Left renal pelvis (tissue), 4 donors: ENCODE data around the gene DENND4C. TPM values are rescaled to one million over a fixed set of nuclear protein-coding genes. Genes with fewer than 3 reads are reported as not detected.
"Not testable (repeated sequence)": the region's sequence is repeated elsewhere in the genome, so short reads cannot be mapped to it uniquely, and the experiment has no call there.

Experiments used
- DNase-seq, 4 donors: peaks; one replicate each; pipeline ENCODE4 v3.0.0-alpha.2; 2013; ENCODE audit warnings: low read depth in 4 of 4, low spot score in 3 of 4
- polyA plus RNA-seq, 4 donors: library from polyadenylated mRNA; unstranded; fragments of 120-200 nt; gene quantifications; one replicate each; pipeline ENCODE4 v1.2.1, GENCODE V29; 2013; ENCODE audit not compliant: insufficient read length in 4 of 4

DENND4C gene
- polyA plus RNA-seq, 4 donors: 43.7 to 50.9 (median 47.1) TPM

DNA sequence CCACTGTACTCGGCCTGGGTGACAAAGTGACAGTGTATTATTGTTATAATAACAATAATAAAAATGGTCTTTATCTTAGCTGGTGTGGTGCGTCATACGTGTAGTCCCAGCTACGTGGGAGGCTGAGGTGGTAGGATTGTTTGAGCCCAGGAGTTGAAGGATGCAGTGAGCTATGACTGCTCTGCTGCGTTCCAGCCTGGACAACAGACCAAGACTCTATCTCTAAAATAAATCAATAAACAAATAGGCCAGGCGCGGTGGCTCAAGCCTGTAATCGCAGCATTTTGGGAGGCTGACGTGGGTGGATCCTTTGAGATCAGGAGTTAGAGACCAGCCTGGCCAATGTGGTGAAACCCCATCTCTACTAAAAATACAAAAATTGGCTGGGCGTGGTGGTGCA lies 9.2 kb upstream of the DENND4C start:
- DNase-seq: no peak

DNA sequence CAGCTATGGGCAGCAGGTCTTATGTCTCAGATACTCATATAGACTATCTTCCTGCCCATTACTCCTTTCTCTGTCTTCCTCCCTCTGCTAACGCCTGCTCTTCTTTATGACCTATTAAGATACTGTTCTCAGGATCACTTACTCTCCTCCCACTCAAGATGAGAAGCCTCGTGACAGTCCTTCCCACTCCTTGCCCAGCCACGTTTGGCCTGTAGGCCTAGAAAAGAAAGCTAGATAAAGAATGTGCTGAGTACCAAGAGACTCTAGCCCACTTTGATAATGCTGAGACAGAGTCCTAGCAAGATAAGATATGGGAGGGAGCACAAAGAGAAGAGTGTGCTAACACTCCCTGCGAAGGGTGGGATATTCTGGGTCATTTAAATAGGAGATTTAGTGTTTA lies 6.8 kb upstream of the DENND4C start:
- DNase-seq: no peak

DNA sequence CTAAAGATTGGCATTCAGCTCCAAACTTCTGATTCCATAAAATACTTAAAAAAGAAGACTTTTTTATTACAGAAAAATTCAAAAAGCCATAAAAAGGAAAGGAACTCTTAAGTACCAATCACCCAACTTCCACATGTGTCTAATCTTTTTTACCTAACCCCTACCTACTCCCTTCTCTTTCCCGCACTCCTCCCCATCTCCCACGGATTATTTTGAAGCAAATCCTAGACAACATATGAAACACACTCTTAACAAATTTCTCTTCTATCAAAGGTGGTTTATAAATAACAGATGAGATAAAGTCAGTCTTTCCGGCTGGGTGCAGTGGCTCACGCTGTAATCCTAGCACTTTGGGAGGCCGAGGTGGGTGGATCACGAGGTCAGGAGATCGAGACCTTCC lies 5.9 kb upstream of the DENND4C start:
- DNase-seq: no peak

DNA sequence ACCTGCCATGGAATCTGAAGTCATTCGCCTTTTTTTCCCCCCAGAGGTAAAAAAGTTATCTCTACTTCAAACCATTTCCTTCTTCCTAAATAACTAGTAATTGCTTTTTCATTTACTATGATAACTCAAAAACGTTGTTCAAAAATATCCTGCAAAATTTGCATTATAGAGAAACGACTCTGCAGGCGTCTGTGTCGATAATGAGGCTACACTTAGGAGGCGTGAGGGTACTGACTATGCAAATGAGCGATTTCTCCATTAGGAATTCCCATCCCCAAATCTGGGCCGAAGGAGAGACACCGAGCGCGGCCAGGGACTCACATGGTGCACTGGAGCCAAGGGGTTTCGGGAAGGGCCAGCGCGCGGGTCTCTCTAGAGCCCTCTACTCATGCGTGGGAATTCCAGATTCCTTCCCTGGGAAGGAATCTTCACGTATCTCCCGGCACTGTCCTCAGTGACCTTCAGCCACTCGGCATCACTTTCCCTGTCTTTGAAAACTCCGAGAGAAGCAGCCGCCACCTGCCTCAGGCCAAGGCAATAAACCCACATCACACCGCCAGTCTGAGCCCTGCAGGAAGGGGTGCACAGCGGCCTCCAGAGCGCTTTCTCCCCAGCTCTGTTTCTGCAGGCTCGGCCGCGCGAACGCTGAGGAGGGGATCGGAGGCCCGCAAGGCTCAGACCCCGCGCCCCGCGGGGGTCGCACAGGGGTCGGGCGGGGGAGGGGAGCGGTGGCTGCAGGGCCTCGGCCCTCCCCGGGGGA lies 718 bp upstream of the DENND4C start:
- DNase-seq: no peak

DNA sequence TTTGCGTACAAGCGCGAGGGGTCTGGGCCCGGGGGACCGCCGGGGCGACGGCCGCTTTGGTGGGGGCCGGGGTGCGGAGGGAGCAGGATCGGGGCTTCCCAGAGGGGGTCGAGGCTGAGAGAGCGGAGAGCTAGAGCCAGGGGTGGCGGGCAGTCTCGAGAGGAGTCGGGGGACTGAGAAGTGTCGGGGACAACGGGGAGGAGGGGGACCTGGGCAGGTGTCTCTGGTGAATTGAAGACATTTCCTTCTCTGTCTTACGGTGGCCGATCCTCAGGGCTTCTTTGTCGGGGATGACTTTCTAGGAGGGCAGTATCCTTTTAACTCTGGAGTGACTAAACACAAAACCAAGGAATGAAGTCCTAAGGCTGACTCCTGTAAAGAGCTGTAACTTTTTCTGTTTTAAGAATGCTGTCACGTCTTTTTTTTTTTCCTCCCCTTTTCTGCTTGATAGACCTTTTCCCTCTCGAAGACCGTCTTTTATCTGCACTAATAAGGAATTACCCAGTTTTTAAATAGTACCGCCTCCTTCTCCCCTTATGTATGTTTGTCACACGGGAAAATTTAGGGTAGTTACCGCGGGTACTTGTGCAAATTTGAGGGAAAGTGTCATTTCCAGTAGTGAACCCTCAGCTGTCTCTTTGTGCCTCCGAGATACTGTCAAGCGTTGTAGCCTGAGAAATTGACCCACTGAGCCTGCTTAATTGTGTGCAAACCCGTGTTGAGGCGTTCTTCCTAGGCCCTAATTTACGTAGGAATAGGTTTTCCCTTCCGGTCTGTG lies 822 bp downstream of the DENND4C start:
- DNase-seq: peak in 1 of 4 donors; percentile 12

DNA sequence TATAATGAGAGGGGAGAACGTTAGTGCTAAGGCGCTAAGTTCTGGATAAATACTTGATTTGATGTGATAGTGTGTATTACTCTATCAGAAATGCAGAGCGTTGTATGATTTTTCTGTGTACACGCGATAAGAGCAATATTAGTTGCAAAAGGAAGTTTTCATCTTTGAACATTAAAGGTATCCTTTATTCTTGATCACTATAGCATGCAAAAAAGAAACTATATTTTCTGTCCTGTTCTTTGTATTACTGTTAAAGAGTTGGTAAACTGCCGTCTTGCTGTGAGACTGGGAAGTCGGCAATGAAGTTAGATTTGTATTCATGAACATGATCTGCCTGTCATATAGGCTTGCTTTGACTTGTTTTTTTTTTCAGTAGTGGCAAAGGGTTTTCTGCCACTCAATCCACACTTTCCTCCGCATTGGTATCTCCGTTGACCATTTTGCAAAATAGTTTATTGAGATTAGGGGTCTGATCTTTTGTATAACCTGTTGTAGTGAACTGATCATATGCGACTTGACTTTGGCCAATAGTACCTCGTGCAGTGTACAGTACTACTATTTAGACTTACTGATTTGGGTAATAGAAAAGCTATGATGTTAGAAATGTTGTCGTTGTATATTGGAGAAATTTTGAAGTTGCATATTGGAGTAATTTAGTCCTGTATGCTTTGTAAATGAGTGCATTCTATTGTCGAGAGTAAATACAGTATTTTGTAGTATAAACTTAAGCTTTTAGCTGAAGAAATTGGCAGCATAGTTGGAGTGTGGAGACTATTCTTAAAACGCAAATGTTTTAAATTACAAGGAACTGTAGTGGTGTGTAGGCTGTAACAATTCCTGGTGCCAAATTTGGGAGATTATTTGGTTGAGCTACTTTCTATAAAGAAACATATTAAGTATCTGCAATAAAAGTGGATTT lies 1.7 kb downstream of the DENND4C start:
- DNase-seq: no peak

DNA sequence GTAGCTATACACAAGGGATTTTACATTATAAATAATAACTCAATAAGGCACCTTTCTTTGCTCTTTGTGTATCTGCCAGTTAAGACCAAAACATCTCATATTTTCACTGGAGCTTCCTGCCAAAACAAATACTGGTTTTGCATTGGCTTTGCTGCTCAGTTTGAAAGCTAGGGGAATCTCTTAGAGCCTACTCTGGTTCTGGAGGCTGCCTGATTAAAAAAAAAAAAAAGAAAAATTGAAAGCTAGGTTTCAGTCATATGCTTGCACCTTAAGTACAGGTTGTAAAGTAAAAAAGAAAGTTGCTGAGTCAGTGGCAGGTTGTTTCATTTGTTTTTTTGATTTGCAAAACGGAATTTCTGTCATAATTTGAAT lies 2.3 kb downstream of the DENND4C start:
- DNase-seq: no peak

DNA sequence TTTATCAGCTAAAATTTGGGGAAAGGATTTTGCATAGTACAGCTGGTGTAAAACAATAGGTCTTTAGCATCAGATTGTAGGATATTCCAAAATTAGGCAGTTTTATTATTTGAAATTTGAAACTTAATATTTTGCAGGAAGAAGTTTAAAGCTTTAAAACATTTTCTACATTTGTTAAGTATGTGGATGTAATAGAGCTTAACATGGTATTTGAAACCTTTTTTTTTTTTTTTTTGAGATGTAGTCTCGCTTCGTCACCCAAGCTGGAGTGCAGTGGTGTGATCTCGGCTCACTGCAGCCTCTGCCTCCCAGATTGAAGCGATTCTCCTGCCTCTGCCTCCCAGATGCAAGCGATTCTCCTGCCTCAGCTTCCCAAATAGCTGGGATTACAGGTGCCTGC lies 2.9 kb downstream of the DENND4C start:
- DNase-seq: no peak

DNA sequence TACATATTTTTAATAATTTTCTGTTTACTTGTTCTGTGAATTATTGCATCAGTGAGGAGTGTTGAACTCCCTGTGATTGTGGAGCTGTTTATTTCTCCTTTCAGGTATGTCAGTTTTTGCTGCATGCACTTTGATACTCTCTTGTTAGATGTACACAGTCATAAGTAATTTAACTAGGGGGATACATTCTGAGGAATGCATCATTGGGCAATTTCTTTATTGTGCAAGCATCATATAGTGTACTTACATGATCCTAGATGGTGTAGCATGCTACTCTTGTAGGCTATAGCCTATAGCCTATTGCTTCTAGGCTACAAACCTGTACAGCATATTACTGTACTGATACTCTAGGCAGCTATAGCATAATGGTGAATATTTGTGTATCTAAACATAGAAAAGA lies 9.5 kb downstream of the DENND4C start:
- DNase-seq: no peak

DNA sequence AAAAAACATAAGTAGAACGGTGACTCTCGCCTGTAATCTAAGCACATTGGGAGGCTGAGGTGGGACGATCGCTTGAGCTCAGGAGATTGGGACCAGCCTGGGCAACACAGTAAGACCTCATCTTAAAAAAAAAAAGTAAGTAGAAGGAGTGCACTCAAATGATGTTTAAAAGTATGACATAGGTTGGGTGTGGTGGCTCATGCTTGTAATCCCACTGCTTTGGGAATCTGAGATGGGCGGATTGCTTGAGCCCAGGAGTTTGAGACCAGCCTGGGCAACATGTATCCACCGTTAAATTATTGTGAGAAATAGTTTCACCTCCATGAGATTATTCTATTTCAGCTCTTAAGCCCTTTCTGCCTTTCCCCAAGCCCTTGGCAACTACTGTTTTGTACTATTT lies 11.2 kb downstream of the DENND4C start:
- no peak for DNase-seq

DNA sequence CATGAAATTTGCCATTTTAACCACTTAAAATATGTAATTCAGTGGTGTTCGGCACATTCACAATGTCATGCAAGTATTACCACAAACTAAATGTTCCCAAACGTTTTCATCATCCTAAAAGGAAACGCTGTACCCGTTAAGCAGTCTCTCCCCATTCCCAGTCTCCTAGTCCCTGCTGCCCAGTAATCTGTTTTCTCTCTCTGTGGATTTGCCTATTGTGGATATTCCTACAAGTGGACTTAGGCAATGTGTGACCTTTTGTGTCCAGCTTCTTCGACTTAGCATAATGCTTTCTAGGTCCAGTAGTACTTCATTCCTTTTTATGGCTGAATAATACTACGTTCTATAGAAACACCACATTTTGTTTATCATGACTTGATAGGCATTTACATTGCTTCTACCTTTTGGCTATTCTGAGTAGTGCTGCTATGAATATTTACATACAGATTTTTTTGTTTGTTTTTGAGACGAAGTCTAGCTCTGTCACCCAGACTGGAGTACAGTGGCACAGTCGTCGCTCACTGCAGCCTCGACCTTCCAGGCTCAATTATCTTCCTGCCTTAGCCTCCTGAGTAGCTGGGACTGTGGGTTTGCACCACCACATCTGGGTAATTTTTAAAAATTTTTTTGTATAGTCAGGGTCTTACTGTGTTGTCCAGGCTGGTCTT lies 13.0 kb downstream of the DENND4C start:
- DNase-seq: no peak

DNA sequence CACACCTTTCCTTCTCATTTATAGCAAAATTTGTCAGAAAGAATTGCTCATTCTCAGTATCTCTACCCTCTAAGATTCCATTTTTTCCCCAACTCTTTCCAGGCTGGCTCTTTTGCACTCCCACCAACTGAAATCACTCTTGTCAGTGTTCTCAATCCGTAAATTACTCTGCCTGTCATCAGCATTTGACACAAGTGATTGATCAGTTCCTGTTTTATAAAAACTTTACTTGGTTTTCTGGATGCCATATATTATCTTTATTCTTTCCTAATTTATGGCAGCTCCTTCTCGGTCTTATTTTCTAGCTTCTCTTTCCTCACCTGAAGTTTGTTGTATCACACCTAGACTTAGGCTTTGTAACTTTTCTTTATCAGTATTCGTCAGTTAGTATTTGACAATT lies 16.4 kb downstream of the DENND4C start:
- DNase-seq: no peak

DNA sequence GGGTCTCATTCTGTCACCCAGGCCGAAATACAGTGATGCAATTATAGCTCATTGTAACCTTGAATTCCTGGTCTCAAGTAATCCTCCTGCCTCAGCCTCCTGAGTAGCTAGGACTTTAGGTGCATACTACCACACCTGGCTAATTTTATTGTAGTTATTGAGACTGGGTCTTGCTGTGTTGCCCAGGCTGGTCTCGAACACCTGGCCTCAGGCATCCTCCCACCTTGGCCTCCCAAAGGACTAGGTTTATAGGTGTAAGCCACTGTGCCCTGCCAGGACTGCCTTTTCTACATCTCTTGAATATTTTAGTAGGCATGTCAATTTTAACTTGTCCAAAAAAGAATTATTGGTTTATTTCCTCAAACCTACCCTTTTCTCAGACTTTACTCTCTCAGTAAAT lies 16.9 kb downstream of the DENND4C start:
- DNase-seq: no peak

DNA sequence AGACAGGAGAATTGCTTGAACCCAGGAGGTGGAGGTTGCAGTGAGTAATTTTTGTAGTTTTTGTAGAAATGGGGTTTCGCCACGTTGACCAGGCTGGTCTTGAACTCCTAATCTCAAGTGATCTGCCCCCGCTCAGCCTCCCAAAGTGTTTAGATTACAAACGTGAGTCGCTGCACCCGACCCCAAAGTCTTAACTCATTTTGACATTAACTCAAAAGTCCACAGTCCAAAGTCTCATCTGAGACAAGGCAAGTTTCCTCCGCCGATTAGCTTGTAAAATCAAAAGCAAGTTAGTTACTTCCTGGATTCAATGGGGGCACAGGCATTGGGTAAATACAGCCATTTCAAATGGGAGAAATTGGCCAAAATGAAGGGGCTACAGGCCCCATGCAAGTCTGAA lies 19.9 kb downstream of the DENND4C start:
- not testable (repeated sequence) for DNase-seq

DNA sequence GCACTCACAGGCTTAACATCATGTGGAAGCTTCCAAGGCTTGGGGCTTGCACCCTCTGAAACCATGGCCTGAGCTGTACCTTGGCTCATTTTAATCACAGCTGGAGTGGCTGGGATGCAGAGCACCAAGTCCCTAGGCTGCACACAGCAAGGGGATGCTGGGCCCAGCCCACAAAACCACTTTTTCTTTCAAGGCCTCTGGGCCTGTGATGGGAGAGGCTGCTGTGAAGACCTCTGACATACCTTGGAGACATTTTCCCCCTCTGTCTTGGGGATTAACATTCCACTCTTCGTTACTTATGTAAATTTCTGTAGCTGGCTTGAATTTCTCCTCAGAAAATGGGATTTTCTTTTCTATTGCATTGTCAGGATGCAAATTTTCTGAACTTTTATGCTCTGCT lies 20.7 kb downstream of the DENND4C start:
- DNase-seq: not testable (repeated sequence)

DNA sequence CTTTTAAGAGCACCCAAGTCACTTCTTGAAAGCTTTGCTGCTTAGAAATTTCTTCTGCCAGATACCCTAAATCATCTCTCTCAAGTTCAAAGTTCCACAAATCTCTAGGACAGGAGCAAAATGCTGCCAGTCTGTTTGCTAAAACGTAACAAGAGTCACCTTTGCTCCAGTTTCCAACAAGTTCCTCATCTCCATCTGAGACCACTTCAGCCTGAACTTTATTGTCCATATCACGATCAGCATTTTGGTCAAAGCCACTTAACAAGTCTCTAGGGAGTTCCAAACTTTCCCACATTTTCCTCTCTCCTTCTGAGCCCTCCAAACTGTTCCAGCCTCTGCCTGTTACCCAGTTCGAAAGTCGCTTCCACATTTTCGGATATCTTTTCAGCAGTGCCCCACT lies 21.1 kb downstream of the DENND4C start:
- DNase-seq: not testable (repeated sequence)

DNA sequence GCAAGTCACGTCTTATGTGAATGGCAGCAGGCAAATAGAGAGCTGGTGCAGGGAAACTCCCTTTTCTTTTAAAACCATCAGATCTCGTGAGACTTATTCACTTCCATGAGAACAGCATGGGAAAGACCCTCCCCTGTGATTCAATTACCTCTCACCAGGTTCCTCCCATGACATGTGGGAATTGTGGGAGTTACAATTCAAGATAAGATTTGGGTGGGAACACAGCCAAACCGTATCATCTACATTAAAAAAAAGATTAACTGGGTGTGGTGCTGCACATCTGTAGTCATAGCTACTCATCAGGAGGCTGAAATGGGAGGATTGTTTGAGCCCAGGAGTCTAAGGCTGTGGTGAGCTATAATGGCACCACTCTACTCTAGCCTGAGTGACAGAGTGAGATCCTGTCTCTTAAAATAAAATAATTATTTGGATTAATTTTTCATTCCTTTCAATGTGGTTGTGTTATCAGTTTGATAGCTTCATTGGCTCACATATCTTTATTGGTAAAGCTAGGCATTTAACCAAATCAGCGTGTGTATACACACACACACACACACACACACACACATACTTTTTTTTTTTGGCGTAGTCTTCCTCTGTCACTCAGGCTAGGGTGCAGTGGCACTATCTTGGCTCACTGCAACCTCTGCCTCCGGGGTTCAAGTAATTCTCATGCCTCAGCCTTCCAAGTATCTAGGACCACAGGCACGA lies 21.8 kb downstream of the DENND4C start:
- no peak for DNase-seq

DNA sequence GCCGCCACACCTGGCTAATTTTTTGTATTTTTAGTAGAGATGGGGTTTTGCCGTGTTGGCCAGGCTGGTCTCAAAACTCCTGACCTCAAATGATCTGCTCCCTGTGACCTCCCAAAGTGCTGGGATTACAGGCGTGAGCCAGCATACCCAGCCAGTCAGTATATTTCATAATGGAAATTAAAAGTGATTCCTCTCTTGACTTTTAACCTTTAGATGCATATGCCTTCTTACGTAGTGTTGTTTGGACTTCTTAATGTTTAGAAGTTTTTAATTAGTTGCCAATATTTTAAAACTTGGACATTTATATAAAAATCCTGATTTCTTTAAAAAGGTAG lies 22.4 kb downstream of the DENND4C start:
- DNase-seq: no peak

DNA sequence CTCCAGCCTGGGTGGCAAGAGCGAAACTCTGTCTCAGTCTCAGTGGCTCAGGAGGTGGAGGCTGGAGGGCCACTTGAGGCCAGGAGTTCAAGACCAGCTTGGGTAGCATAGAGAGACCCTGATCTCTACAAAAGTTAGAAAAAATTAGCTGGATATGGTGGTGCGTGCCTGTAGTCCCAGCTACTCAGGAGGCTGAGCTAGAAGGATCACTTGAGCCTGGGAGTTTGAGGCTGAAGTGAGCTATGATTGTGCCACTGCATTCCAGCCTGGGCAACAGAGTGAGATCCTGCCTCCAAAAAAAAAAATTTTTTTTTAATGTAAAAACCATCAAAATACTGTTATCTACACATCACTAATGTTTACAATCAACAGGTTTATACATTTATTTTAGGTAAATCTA lies 24.6 kb downstream of the DENND4C start:
- no peak for DNase-seq

DNA sequence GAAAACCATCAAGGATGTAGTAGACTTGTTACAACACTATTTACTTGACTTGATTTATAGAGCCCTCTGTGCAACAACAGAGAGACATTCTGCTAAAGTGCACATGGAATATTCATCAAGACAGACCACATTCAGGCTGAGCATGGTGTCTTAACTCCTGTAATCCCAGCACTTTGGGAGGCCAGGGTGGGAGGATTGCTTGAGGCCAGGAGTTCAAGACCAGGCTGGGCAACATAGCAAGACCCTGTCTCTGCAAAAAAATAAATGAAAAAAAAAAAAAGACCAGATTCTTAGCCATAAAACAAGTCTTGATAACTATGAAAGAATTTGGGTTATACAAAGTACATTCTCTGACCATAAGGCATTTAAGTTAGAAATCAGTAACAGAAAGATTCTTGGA lies 25.3 kb downstream of the DENND4C start:
- DNase-seq: no peak
